Suprapubic skin (tissue), 3 donors: ENCODE measurements around the gene JMJD4.

ENCODE experiments used
- POLR2A ChIP-seq, 2 donors: fragments of 450-650 bp; IDR thresholded peaks; one replicate each; pipeline ENCODE4 v1.6.1; 2017; ENCODE audit warnings: antibody characterized with exemption in 2 of 2, mild to moderate bottlenecking in 2 of 2, moderate library complexity in 2 of 2
- TF ChIP-seq, protein P1 (sequence below), 2 donors: fragments of 200-600 bp in 1 of 2; fragments of 450-650 bp in 1 of 2; sonication (generic) in 1 of 2; IDR thresholded peaks; one replicate each; pipeline ENCODE4 v1.5.1; 2016 to 2019; ENCODE audit warnings: antibody characterized with exemption in 2 of 2, mild to moderate bottlenecking in 1 of 2, moderate library complexity in 1 of 2

DNA sequence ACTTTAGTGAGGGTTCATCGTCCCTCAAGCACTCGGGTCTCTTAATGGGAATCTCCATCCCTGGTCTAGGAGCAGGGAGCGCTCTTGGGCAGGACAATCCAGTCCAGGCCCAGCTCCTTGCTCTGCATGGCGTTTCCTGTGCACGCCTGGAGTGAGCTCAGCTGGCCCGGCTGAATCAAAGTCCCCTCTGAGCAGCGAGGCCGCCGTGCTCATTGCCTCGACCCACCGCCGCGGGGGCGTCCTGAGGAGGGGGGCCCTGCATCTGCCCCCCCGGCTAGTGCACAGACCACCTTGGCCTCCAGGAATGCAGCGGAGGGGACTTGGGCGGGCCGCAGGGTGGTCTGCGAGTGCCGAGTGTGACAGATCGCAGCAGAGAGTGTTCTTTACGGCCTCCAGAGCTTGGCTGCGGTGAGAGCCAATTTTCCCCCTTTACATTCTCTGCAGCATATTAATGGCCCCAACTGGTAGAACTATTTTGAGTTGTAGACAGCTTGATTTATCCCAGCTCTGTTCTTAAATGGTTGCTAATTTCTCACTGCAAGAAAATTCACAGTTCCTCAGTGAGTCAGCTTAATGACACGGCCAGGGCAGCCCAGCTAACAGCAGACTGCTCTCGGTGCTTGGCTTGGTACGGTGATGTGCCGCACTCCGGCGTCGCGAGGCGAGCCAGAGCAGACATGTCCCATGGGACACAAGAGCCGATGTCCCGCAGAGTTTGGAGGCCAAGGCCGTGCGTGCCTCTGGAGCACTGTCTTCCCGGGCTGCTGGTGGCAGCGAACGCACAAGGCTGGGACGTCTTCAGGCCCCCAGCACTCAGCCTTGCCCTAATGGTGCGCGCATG, 39.9 kb upstream of the JMJD4 start:
- TF ChIP-seq, protein P1, sequence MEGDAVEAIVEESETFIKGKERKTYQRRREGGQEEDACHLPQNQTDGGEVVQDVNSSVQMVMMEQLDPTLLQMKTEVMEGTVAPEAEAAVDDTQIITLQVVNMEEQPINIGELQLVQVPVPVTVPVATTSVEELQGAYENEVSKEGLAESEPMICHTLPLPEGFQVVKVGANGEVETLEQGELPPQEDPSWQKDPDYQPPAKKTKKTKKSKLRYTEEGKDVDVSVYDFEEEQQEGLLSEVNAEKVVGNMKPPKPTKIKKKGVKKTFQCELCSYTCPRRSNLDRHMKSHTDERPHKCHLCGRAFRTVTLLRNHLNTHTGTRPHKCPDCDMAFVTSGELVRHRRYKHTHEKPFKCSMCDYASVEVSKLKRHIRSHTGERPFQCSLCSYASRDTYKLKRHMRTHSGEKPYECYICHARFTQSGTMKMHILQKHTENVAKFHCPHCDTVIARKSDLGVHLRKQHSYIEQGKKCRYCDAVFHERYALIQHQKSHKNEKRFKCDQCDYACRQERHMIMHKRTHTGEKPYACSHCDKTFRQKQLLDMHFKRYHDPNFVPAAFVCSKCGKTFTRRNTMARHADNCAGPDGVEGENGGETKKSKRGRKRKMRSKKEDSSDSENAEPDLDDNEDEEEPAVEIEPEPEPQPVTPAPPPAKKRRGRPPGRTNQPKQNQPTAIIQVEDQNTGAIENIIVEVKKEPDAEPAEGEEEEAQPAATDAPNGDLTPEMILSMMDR (IDR thresholded peaks at IDR 0.05), result no peak
- TF ChIP-seq POLR2A (IDR thresholded peaks at IDR 0.05), result no peak
